Measurements from ENCODE around the gene TET3. TPM values are rescaled to one million over a fixed set of nuclear protein-coding genes. Genes with fewer than 3 reads are reported as not detected.

Gene TET3
- total RNA-seq, 1 donor, result 8.0 TPM

DNA sequence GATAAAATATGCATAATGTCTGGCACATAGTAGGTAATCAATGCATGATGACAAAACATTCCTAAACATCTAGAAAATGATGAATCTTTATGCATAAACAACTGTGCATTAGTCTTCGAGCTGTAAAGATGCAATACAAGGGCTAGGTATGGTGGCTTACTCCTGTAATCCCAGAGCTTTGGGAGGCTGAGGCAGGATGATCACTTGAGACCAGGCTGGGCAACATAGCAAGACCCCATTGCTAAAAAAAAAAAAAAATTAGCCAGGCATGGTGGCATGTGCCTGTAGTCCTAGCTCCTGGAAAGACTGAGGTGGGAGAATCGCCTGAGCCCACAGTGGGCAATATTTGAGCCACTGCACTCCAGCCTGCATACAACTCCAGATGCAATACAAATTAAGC lies 5.3 kb downstream of the TET3 start:
- peaks cover 13% of the 10 kb centered on the region for H3K4me1 ChIP-seq (ENCODE audit: insufficient read depth, low read length)
- H3K79me2 ChIP-seq (ENCODE audit: insufficient read depth, low read length), result peaks cover 3% of the 10 kb centered on the region
- no peak overlapping the region for H3K4me3 ChIP-seq (ENCODE audit: insufficient read depth, low read length)
- no peaks in the 10 kb centered on the region for H3K27me3 ChIP-seq (ENCODE audit: insufficient read depth, low read length)
- no peak for DNase-seq (ENCODE audit: insufficient read length, low spot score, missing footprints)
- no peak overlapping the region for H3K27ac ChIP-seq (ENCODE audit: low read depth, low read length)
- no peak overlapping the region for H2AFZ ChIP-seq (ENCODE audit: low read length)
- no peak overlapping the region for H3K4me2 ChIP-seq (ENCODE audit: insufficient read depth, low read length)
- TF ChIP-seq, protein P1, sequence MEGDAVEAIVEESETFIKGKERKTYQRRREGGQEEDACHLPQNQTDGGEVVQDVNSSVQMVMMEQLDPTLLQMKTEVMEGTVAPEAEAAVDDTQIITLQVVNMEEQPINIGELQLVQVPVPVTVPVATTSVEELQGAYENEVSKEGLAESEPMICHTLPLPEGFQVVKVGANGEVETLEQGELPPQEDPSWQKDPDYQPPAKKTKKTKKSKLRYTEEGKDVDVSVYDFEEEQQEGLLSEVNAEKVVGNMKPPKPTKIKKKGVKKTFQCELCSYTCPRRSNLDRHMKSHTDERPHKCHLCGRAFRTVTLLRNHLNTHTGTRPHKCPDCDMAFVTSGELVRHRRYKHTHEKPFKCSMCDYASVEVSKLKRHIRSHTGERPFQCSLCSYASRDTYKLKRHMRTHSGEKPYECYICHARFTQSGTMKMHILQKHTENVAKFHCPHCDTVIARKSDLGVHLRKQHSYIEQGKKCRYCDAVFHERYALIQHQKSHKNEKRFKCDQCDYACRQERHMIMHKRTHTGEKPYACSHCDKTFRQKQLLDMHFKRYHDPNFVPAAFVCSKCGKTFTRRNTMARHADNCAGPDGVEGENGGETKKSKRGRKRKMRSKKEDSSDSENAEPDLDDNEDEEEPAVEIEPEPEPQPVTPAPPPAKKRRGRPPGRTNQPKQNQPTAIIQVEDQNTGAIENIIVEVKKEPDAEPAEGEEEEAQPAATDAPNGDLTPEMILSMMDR (IDR thresholded peaks at IDR 0.05; ENCODE audit: extremely low read depth, low read depth, low read length), result no peak
- peaks cover 9% of the 10 kb centered on the region for H4K20me1 ChIP-seq (ENCODE audit: insufficient read depth, low read length)
- H3K9me3 ChIP-seq (ENCODE audit: low read depth, low read length), result no peaks in the 10 kb centered on the region
- no peaks in the 10 kb centered on the region for H3K36me3 ChIP-seq (ENCODE audit: insufficient read depth, low read length)

DNA sequence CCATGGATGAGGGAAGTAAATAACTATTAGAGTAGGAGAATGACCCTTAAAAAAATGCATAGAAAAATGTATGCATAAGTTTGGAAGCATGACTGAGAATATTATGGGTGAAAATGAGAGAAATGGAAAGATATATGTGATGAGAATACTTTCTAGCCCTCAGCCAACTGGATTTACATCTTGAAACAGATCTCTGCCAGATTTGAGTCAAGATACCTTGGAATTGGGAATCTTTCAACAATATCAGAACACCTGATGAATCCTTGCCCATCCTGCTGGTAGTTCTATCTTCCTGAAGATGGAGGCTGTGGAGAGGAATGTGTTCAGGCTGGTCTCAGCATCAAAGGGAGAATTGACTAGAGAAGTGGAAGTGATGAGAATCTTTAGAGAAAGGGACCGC lies 5.8 kb downstream of the TET3 start:
- DNase-seq (ENCODE audit: insufficient read length, low spot score, missing footprints), result no peak

DNA sequence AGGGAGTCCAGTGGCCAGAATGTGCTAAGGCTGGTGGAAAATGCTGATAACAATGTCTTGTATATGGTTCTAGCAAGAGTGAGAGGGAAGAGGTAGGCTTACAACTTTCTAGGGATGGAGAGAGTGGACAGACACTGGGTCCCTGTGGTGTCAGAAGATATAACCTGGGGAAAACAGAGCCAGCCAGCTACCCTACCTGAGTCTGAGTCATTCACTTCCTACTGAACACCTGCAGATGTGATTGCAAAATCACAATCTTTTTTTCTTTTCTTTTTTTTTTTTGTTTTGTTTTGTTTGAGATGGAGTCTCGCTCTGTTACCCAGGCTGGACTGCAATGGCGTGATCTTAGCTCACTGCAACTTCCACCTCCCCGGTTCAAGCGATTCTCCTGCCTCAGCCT lies 7.3 kb downstream of the TET3 start:
- no peaks in the 10 kb centered on the region for H3K27me3 ChIP-seq (ENCODE audit: insufficient read depth, low read length)
- no peak overlapping the region for H3K27ac ChIP-seq (ENCODE audit: low read depth, low read length)
- no peaks in the 10 kb centered on the region for H3K9me3 ChIP-seq (ENCODE audit: low read depth, low read length)
- H3K4me1 ChIP-seq (ENCODE audit: insufficient read depth, low read length), result peaks cover 8% of the 10 kb centered on the region
- H3K79me2 ChIP-seq (ENCODE audit: insufficient read depth, low read length), result peaks cover 3% of the 10 kb centered on the region
- H3K4me3 ChIP-seq (ENCODE audit: insufficient read depth, low read length), result no peak overlapping the region
- H3K36me3 ChIP-seq (ENCODE audit: insufficient read depth, low read length), result no peaks in the 10 kb centered on the region
- no peak overlapping the region for H2AFZ ChIP-seq (ENCODE audit: low read length)
- H4K20me1 ChIP-seq (ENCODE audit: insufficient read depth, low read length), result peaks cover 13% of the 10 kb centered on the region
- DNase-seq (ENCODE audit: insufficient read length, low spot score, missing footprints), result no peak
- TF ChIP-seq, protein P1 (IDR thresholded peaks at IDR 0.05; ENCODE audit: extremely low read depth, low read depth, low read length), result no peak
- H3K4me2 ChIP-seq (ENCODE audit: insufficient read depth, low read length), result no peak overlapping the region

More for the DNA sequence above, 5.8 kb downstream of the TET3 start:
- Histone ChIP-seq H2AFZ (ENCODE audit: low read length) (no peak overlapping the region), H3K9me3 (ENCODE audit: low read depth, low read length) (no peaks in the 10 kb centered on the region), H3K4me3 (ENCODE audit: insufficient read depth, low read length) (no peak overlapping the region), H3K79me2 (ENCODE audit: insufficient read depth, low read length) (peaks cover 3% of the 10 kb centered on the region), H3K4me2 (ENCODE audit: insufficient read depth, low read length) (no peak overlapping the region), H3K27me3 (ENCODE audit: insufficient read depth, low read length) (no peaks in the 10 kb centered on the region), H3K36me3 (ENCODE audit: insufficient read depth, low read length) (no peaks in the 10 kb centered on the region), H4K20me1 (ENCODE audit: insufficient read depth, low read length) (peaks cover 9% of the 10 kb centered on the region), H3K27ac (ENCODE audit: low read depth, low read length) (no peak overlapping the region), H3K4me1 (ENCODE audit: insufficient read depth, low read length) (peaks cover 12% of the 10 kb centered on the region)
- TF ChIP-seq, protein P1 (IDR thresholded peaks at IDR 0.05; ENCODE audit: extremely low read depth, low read depth, low read length), result no peak

DNA sequence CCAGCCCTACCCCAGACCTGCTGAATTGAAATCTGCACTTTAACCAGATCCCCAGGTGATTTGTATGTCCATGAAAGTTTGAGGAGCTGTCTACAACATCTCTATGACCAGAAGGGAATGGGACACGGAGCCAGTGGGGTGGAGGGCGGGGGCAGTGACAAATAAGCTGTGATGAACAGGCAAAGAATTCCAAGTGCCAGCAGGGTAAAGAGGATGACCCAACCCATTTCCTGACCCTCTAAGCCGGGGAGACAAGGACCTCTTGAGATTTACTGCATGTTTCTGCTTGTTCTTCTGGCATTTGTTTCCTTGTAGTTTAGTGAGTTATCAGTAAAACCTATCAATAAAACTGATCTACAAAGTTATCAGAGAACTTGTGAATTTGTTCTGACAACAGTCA lies 8.7 kb downstream of the TET3 start:
- Histone ChIP-seq H3K36me3 (ENCODE audit: insufficient read depth, low read length) (no peaks in the 10 kb centered on the region), H3K4me2 (ENCODE audit: insufficient read depth, low read length) (no peak overlapping the region), H3K27me3 (ENCODE audit: insufficient read depth, low read length) (no peaks in the 10 kb centered on the region), H3K4me1 (ENCODE audit: insufficient read depth, low read length) (peaks cover 8% of the 10 kb centered on the region), H2AFZ (ENCODE audit: low read length) (no peak overlapping the region), H3K79me2 (ENCODE audit: insufficient read depth, low read length) (peaks cover under 1% of the 10 kb centered on the region), H3K9me3 (ENCODE audit: low read depth, low read length) (no peaks in the 10 kb centered on the region), H3K4me3 (ENCODE audit: insufficient read depth, low read length) (no peak overlapping the region), H3K27ac (ENCODE audit: low read depth, low read length) (no peak overlapping the region), H4K20me1 (ENCODE audit: insufficient read depth, low read length) (peaks cover 19% of the 10 kb centered on the region)
- TF ChIP-seq, protein P1 (IDR thresholded peaks at IDR 0.05; ENCODE audit: extremely low read depth, low read depth, low read length), result no peak
- no peak for DNase-seq (ENCODE audit: insufficient read length, low spot score, missing footprints)
